ENCODE measurements around the gene ZNF722.
"Not testable (repeated sequence)": the region's sequence is repeated elsewhere in the genome, so short reads cannot be mapped to it uniquely, and the experiment has no call there.

The ZNF722 gene

DNA sequence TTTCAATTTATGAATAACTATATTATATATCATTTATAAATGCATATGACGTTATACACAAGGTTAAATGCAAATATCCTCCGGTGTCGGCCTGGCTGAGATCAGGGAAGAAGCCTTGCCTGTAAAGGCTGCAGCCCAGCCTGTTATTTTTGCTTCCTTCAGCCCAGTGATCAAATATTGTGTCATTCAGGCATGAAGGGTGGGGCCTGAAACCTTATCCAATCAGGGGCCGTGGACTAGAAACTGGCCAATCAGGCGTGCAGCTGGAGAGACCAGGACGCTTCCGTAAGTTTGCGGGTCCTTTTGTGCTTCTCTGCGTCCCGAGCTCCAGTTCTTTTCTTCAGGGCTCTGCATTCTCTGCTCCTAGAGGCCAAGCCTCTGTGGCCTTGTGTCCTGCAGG lies at the start of gene ZNF722:
TSS of gene ZNF722 (plus strand) at position 301 of the 400 bp plus-strand sequence. CDS start 113 bp downstream, outside the sequence.
- no peak for DNase-seq

DNA sequence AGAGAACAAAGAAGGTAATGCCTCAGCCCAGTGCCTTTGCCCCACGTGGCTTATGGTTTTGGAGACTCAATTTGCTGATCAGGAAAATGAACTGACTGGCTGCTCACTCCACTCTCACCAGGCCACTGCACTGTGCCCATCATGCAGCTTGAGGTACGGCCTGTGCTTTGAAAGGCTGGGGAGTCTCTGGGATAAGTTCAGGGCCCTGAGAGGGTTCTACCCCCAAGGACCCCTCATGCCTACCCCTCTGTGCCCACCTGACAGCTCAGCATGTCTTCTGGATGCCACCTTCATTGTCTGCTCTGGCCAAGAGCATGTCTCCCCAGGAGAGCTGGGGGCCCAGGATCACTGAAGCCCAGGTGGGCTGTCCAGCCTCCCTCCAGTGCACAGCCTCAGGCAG lies 45.5 kb upstream of the ZNF722 start:
- no peak for DNase-seq

DNA sequence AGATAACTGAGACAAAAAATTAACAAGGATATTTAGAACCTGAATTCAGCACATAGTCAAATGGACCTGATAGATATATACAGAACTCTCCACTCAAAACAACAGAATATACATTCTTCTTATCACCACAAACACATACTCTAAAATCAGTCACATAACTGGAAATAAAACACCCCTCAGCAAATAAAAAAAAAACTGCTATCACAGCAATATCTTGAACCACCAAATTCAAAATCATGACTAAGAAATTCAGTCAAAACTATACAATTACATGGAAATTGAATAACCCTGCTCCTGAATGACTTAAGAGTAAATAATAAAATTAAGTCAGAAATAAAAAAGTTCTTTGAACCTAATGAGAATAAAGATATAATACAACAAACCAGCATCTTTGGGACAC lies 30.0 kb upstream of the ZNF722 start:
- DNase-seq = no peak

DNA sequence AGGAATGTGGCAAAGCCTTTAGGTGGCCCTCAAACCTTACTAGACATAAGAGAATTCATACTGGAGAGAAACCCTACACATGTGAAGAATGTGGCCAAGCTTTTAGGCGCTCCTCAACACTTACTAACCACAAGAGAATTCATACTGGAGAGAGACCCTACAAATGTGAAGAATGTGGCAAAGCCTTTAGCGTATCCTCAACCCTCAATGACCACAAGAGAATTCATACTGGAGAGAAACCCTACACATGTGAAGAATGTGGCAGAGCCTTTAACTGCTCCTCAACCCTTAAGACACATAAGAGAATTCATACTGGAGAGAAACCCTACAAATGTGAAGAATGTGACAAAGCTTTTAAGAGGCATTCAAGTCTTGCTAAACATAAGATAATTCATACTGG lies 16.8 kb downstream of the ZNF722 start:
- DNase-seq = not testable (repeated sequence)

DNA sequence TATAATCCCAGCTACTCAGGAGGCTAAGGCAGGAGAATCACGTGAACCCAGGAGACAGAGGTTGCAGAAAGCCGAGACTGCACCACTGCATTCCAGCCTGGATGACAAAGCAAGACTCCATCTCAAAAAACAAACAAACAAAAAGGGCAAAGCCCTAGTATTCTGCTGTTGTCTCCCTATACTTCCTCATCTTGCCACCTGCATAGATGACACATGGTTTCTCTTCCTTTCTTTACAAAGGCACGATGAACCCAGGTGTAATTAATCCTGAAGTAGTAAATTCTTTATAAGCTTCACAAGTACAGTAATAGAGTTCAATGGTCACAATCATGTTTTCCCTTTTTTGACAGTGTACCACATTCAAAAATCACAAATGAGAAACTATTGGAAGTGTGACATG lies 36.7 kb downstream of the ZNF722 start:
- DNase-seq = no peak

DNA sequence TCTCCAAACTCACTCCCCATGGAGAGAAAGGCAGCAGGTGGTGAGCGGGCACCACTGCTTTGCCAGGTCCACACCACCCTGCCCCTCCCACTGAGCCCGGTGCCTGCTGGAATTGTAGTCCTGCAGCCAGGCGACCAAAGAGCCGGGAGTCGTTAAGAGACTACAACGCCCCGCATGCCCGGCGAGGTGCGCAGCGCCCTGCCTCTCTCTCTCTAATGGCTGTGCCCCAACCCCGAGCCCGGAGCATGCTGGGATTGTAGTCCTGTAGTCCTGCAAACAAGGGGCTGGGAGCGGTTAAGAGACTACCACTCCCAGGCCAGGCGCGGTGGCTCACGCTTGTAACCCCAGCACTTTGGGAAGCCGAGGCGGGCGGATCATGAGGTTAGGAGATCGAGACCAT lies 38.4 kb downstream of the ZNF722 start:
- no peak for DNase-seq

DNA sequence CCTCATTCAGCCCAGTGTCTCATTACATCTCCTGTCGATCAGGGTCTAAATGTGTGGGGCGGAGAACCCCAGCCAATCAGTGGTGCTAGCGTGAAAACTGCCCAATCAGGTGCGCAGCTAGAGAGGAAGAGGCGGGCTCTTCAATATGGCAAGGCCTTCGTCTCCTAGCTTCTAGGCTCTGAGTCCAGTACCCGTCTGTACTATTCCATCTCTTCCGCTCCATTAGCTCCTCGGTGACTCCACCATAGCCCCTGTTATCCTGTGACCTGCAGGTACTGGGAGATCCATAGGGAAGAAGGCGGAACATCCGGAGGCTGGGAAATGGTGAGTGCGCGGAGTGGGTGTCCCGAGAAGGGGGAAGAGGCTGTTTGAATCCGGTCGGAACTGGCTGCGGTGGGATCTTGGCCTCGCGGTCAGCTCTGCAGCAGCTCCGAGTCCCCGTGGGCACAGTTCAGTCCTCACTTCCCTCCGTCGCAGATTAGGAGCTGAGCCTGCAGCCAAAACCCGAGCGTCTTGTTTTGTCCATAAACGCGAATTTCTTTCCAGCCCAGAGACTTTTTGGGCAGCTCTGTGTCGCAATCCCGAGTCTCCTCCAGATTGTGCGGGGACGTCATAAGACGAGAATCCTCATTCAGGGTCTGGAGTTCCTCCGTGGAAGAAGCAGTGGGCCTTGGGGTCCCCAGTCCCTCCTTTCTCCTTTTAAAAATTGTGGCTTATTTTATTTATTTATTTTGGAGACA lies 46.8 kb downstream of the ZNF722 start, which contains the start of gene ZNF727:
TSS of gene ZNF727 (plus strand) at position 134 of the 740 bp plus-strand sequence. CDS start at position 322, 188 bp downstream.
- DNase-seq = no peak

DNA sequence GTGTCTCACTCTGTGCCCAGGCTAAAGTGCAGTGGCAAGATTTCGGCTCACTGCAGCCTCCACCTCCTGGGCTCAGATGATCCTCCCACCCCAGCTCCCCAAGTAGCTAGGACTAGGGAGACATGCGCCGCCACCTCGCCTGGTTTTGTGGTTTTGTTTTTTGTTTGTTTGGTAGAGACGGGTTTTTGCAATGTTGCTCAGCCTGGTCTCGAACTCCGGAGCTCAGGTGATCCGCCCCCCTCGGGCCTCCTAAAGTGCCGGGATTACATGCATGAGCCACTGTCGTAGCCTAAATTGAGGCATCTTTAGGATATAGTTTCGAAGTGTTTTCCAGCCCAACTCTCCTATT lies 47.4 kb downstream of the ZNF722 start:
- DNase-seq = no peak

Data from NCI-H2171 treated with DMSO at 0.1 percent for 48 hours (cell line).